Measurements from ENCODE around the gene VANGL2.

DNA sequence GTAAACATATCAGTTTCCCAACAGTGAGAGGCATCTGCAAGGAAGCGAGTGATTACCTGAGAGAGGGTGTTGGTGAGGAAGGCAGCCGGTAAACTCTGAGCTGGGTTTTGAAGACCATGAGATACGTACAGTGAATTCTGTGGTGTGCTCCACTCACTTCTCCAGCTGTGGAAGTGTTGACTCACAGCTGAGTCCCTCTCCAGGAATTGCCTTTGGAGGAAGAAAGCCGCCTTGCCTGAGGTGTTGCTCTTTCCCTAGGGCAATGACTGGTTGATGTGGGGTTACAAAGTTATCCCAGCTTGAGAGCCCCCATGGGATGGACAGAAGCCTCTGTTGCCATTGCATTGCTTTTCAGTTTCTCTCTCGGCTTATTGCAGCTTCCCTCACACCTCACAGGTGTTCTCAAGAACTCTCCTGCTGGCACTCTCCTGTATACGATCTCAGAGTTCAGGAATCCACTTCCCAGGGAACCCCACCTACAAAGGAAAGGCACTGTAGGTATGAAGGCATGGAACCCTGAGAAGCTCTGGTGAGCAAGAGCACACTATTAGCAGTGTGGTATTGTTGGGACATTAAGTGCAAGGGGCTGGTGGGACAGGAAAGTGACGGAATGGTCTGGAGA lies 22.7 kb upstream of the VANGL2 start:
- TF ChIP-seq POLR2A (IDR thresholded peaks at IDR 0.05; ENCODE audit: low read depth, low read length) (no peak), POLR2AphosphoS5 (IDR thresholded peaks at IDR 0.05; ENCODE audit: low read depth, low read length) (no peak), TAF1 (IDR thresholded peaks at IDR 0.05; ENCODE audit: borderline replicate concordance, low read depth, low read length) (no peak)
